ENCODE results near the gene PPT2. TPM values are rescaled to one million over a fixed set of nuclear protein-coding genes. Genes with fewer than 3 reads are reported as not detected.

PPT2 gene
- total RNA-seq, 3 donors from 2014 or later (not counting 1 experiment from before 2014, with no cell fraction given) = 16.3 to 28.3 (median 19.0) TPM

DNA sequence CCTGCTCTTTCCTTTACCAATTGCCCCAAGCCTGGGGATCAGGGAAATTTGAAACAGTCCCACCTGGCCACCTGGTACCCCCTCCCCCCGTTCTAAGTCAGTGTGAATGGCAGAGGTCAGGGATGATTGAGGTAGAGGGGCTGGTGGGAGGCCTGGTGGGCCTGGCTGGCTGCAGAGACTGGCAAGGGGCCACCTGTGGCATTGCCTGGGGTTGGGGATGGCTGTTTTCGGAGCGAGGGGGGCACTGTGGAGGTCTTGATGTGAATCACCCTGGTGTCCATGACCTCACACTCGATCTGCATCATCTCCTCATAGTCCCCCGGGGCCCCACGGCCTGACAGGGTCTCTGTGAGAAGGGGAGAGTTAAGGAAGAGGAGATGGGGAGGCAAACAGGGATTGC, 38.3 kb upstream of the PPT2 start:
- no peak overlapping the region for H3K27ac ChIP-seq (ENCODE audit: low read length)
- Mint-ChIP-seq H3K4me3 (no peak overlapping the region), H3K27ac (no peak overlapping the region), H3K4me1 (peaks cover 0 to 24% of the 10 kb centered on the region in 2 donors), H3K9me3 (no peaks in the 10 kb centered on the region), H3K27me3 (ENCODE audit: low read depth in 2 of 2) (no peaks in the 10 kb centered on the region), H3K36me3 (no peaks in the 10 kb centered on the region)
- no peak overlapping the region for H3K4me3 ChIP-seq (ENCODE audit: low read length)
- H3K4me1 ChIP-seq (ENCODE audit: control insufficient read depth, insufficient read depth, low read length) = no peaks in the 10 kb centered on the region
- no peaks in the 10 kb centered on the region for H3K27me3 ChIP-seq (ENCODE audit: control insufficient read depth, insufficient read depth, low read length)
- peaks cover 40% of the 10 kb centered on the region for H3K36me3 ChIP-seq (ENCODE audit: control insufficient read depth, insufficient read depth, low read length)
- 98% methylated on average over 6 of the region's 6 CpGs for WGBS (ENCODE audit: insufficient coverage)
- H3K9me3 ChIP-seq (ENCODE audit: control insufficient read depth, insufficient read depth, low read length) = no peaks in the 10 kb centered on the region
- ATAC-seq (no peak), DNase-seq (no peak)
- TF ChIP-seq, protein P1, sequence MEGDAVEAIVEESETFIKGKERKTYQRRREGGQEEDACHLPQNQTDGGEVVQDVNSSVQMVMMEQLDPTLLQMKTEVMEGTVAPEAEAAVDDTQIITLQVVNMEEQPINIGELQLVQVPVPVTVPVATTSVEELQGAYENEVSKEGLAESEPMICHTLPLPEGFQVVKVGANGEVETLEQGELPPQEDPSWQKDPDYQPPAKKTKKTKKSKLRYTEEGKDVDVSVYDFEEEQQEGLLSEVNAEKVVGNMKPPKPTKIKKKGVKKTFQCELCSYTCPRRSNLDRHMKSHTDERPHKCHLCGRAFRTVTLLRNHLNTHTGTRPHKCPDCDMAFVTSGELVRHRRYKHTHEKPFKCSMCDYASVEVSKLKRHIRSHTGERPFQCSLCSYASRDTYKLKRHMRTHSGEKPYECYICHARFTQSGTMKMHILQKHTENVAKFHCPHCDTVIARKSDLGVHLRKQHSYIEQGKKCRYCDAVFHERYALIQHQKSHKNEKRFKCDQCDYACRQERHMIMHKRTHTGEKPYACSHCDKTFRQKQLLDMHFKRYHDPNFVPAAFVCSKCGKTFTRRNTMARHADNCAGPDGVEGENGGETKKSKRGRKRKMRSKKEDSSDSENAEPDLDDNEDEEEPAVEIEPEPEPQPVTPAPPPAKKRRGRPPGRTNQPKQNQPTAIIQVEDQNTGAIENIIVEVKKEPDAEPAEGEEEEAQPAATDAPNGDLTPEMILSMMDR (IDR thresholded peaks at IDR 0.05) = no peak
- intact Hi-C loops (cut with micrococcal nuclease) = no loop called here

GRCh38 chr6:32116674-32117073, 37.3 kb upstream of the PPT2 start:
- TF ChIP-seq, protein P1 (IDR thresholded peaks at IDR 0.05) = no peak
- H3K4me1 ChIP-seq (ENCODE audit: control insufficient read depth, insufficient read depth, low read length) = no peaks in the 10 kb centered on the region
- H3K27ac Mint-ChIP-seq = no peak overlapping the region
- peaks cover 49% of the 10 kb centered on the region for H3K36me3 ChIP-seq (ENCODE audit: control insufficient read depth, insufficient read depth, low read length)
- no peak overlapping the region for H3K4me3 ChIP-seq (ENCODE audit: low read length)
- H3K9me3 Mint-ChIP-seq = no peaks in the 10 kb centered on the region
- H3K36me3 Mint-ChIP-seq = no peaks in the 10 kb centered on the region
- H3K27me3 Mint-ChIP-seq (ENCODE audit: low read depth in 2 of 2) = no peaks in the 10 kb centered on the region
- H3K9me3 ChIP-seq (ENCODE audit: control insufficient read depth, insufficient read depth, low read length) = no peaks in the 10 kb centered on the region
- intact Hi-C loops (cut with micrococcal nuclease) = no loop called here
- ATAC-seq (no peak), DNase-seq (peak in 1 of 2 donors; percentile 38)
- 95% methylated on average over 7 of the region's 7 CpGs for WGBS (ENCODE audit: insufficient coverage)
- H3K27ac ChIP-seq (ENCODE audit: low read length) = no peak overlapping the region
- H3K27me3 ChIP-seq (ENCODE audit: control insufficient read depth, insufficient read depth, low read length) = no peaks in the 10 kb centered on the region
- H3K4me3 Mint-ChIP-seq = no peak overlapping the region
- peaks cover 0 to 24% of the 10 kb centered on the region in 2 donors for H3K4me1 Mint-ChIP-seq

GRCh38 chr6:32117461-32117860, 36.5 kb upstream of the PPT2 start:
- no peak for ATAC-seq
- peaks cover 55% of the 10 kb centered on the region for H3K36me3 ChIP-seq (ENCODE audit: control insufficient read depth, insufficient read depth, low read length)

More at GRCh38 chr6:32117461-32117860, 36.5 kb upstream of the PPT2 start:
- Histone ChIP-seq H3K27me3 (ENCODE audit: control insufficient read depth, insufficient read depth, low read length) (no peaks in the 10 kb centered on the region), H3K9me3 (ENCODE audit: control insufficient read depth, insufficient read depth, low read length) (no peaks in the 10 kb centered on the region), H3K27ac (ENCODE audit: low read length) (no peak overlapping the region), H3K4me3 (ENCODE audit: low read length) (no peak overlapping the region), H3K4me1 (ENCODE audit: control insufficient read depth, insufficient read depth, low read length) (no peaks in the 10 kb centered on the region)
- no peak for DNase-seq
- Mint-ChIP-seq H3K4me3 (no peak overlapping the region), H3K36me3 (no peaks in the 10 kb centered on the region), H3K27me3 (ENCODE audit: low read depth in 2 of 2) (no peaks in the 10 kb centered on the region), H3K9me3 (no peaks in the 10 kb centered on the region), H3K27ac (no peak overlapping the region), H3K4me1 (peaks cover 0 to 27% of the 10 kb centered on the region in 2 donors)
- intact Hi-C loops (cut with micrococcal nuclease) = no loop called here
- TF ChIP-seq, protein P1 (IDR thresholded peaks at IDR 0.05) = no peak
- 94% methylated on average over 9 of the region's 9 CpGs for WGBS (ENCODE audit: insufficient coverage)

All from natural killer cell (primary cell).